Measurements from ENCODE around the gene CCSER2. TPM values are rescaled to one million over a fixed set of nuclear protein-coding genes. Genes with fewer than 3 reads are reported as not detected.

CCSER2 gene
- total and polyA plus RNA-seq, 2 donors (not counting 1 experiment from before 2014, with no cell fraction given): 6.0 to 45.9 TPM

DNA sequence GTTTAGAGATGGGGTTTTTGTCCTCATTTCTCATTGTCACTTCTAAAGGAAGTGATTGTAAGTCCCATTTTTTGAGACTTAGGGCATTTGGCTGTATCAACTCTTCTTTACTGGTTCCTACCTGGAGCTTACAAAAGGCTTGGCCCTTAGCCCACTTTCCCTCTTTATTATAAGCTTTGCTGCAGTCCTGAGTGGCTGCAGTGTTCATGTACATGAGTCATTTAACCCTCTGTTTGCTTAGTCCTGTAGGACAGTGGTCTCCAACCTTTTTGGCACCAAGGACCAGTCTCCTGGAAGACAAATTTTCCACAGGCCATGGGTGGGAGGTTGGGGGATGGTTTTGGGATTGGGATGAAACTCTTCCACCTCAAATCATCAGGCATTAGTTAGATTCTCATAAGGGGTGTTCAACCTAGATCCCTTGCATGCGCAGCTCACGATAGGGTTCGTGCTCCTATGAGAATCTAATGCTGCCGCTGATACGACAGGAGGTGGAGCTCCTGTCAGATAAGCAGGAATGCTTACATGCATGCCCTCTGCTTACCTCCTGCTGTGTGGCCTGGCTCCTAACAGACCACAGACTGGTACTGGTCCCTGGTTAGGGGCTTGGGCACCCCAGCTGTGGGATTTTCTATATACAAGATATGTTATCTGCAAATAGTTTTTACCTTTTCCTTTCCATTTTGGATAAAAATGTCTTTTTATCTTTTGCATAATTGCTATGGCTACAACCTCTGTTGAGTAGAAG lies 99.7 kb downstream of the CCSER2 start:
- Histone ChIP-seq H3K36me3 (replicated peaks in 1 of 2; ENCODE audit: control extremely low read depth in 1 of 2, control insufficient read depth in 1 of 2, extremely low read depth in 1 of 2, insufficient read depth in 2 of 2, low read length in 1 of 2) (peaks cover 3 to 6% of the 10 kb centered on the region in 2 experiments), H3K9me3 (ENCODE audit: control extremely low read depth in 1 of 3, control insufficient read depth in 2 of 3, insufficient read depth in 1 of 3, low read length in 2 of 3) (no peaks in the 10 kb centered on the region), H3K9ac (ENCODE audit: low read length) (no peak overlapping the region), H4K20me1 (ENCODE audit: control insufficient read depth, insufficient read depth, low read length, poor library complexity, severe bottlenecking) (no peaks in the 10 kb centered on the region), H3K4me2 (replicated peaks; ENCODE audit: low read depth, low read length, poor library complexity, severe bottlenecking) (no peak overlapping the region), H3K79me2 (ENCODE audit: control insufficient read depth, insufficient read depth, low read length) (no peaks in the 10 kb centered on the region), H3K4me1 (ENCODE audit: control insufficient read depth in 2 of 2, insufficient read depth in 2 of 2, low read length in 2 of 2) (no peaks in the 10 kb centered on the region), H2AFZ (ENCODE audit: insufficient read depth, low read depth, low read length, poor library complexity, severe bottlenecking) (no peak overlapping the region), H3K4me3 (ENCODE audit: control extremely low read depth in 1 of 5, extremely low read depth in 1 of 5, insufficient read depth in 1 of 5, low read depth in 2 of 5, low read length in 4 of 5) (no peak overlapping the region), H3K27ac (ENCODE audit: low read length in 2 of 2) (no peak overlapping the region), H3K27me3 (replicated peaks in 1 of 4; ENCODE audit: control extremely low read depth in 1 of 4, control insufficient read depth in 3 of 4, insufficient read depth in 4 of 4, low read length in 3 of 4) (no peaks in the 10 kb centered on the region)
- H3K9me3 Mint-ChIP-seq (ENCODE audit: insufficient read depth): no peaks in the 10 kb centered on the region
- H3K4me3 Mint-ChIP-seq: no peak overlapping the region
- peaks cover 11% of the 10 kb centered on the region for H3K4me1 Mint-ChIP-seq
- no peak for ATAC-seq (ENCODE audit: low read depth)
- TF ChIP-seq EZH2 (IDR thresholded peaks at IDR 0.05; ENCODE audit: borderline replicate concordance, insufficient read depth, low read depth, low read length, poor library complexity, severe bottlenecking): no peak
- no peak for TF ChIP-seq CTCF (IDR thresholded peaks at IDR 0.05)
- DNase-seq: no peak
- no peak overlapping the region for H3K27ac Mint-ChIP-seq
- intact Hi-C loops (cut with micrococcal nuclease): no loop called here
- ChIA-PET CTCF (interaction anchor here (0.6 to 1.3 kb wide), 4 partner anchors 9 to 109 kb away, joined by 3 to 5 read pairs (median 4); no protein-coding TSS in a partner anchor), POLR2A (no interaction called here)
- WGBS (ENCODE audit: insufficient coverage): 97% methylated on average over 5 of the region's 5 CpGs
- H3K27me3 Mint-ChIP-seq: no peaks in the 10 kb centered on the region

DNA sequence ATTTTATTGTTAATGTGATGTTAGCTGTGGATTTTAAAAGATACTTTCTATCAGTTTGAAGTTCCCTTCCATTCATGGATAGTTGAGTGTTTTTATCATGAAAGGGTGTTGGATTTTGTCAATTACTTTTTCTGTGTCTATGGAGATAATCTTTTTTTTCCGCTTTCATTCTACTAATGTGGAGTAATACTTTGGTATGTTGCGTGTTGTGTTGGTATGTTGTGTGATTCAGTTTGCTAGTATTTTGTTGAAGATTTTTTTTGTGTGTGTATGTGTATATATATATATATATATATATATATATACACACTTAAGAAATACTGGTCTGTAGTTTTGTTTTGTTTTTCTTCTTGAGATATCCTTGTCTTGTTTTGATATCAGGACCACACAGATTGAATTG lies 100.3 kb downstream of the CCSER2 start:
- H3K4me3 ChIP-seq (ENCODE audit: control extremely low read depth in 1 of 5, extremely low read depth in 1 of 5, insufficient read depth in 1 of 5, low read depth in 2 of 5, low read length in 4 of 5): no peak overlapping the region
- POLR2A ChIA-PET: no interaction called here
- no peaks in the 10 kb centered on the region for H3K79me2 ChIP-seq (ENCODE audit: control insufficient read depth, insufficient read depth, low read length)
- CTCF ChIA-PET: interaction anchor here (0.6 to 1.3 kb wide), 2 partner anchors 10 to 41 kb away, joined by 3 to 4 read pairs; no protein-coding TSS in a partner anchor
- H3K9me3 ChIP-seq (ENCODE audit: control extremely low read depth in 1 of 3, control insufficient read depth in 2 of 3, insufficient read depth in 1 of 3, low read length in 2 of 3): no peaks in the 10 kb centered on the region
- Mint-ChIP-seq H3K27ac (no peak overlapping the region), H3K4me3 (no peak overlapping the region), H3K9me3 (ENCODE audit: insufficient read depth) (no peaks in the 10 kb centered on the region), H3K4me1 (peaks cover 11% of the 10 kb centered on the region), H3K27me3 (no peaks in the 10 kb centered on the region)
- DNase-seq: no peak
- no peak for ATAC-seq (ENCODE audit: low read depth)
- H3K27ac ChIP-seq (ENCODE audit: low read length in 2 of 2): no peak overlapping the region
- no peak overlapping the region for H2AFZ ChIP-seq (ENCODE audit: insufficient read depth, low read depth, low read length, poor library complexity, severe bottlenecking)
- H3K4me2 ChIP-seq (replicated peaks; ENCODE audit: low read depth, low read length, poor library complexity, severe bottlenecking): no peak overlapping the region
- TF ChIP-seq CTCF (IDR thresholded peaks at IDR 0.05) (no peak), EZH2 (IDR thresholded peaks at IDR 0.05; ENCODE audit: borderline replicate concordance, insufficient read depth, low read depth, low read length, poor library complexity, severe bottlenecking) (no peak)
- no peak overlapping the region for H3K9ac ChIP-seq (ENCODE audit: low read length)
- H3K27me3 ChIP-seq (replicated peaks in 1 of 4; ENCODE audit: control extremely low read depth in 1 of 4, control insufficient read depth in 3 of 4, insufficient read depth in 4 of 4, low read length in 3 of 4): no peaks in the 10 kb centered on the region
- H4K20me1 ChIP-seq (ENCODE audit: control insufficient read depth, insufficient read depth, low read length, poor library complexity, severe bottlenecking): no peaks in the 10 kb centered on the region
- intact Hi-C loops (cut with micrococcal nuclease): no loop called here
- WGBS (ENCODE audit: insufficient coverage): no CpG with 5 or more reads among the region's 2 CpGs
- H3K36me3 ChIP-seq (replicated peaks in 1 of 2; ENCODE audit: control extremely low read depth in 1 of 2, control insufficient read depth in 1 of 2, extremely low read depth in 1 of 2, insufficient read depth in 2 of 2, low read length in 1 of 2): peaks cover 3 to 6% of the 10 kb centered on the region in 2 experiments
- H3K4me1 ChIP-seq (ENCODE audit: control insufficient read depth in 2 of 2, insufficient read depth in 2 of 2, low read length in 2 of 2): no peaks in the 10 kb centered on the region
